Vagina (tissue), 2 donors: Measurements from ENCODE around the gene ZNF598.

Experiments
- CTCF ChIP-seq, 3 experiments: fragments of 450-650 bp in 2 of 3; fragments of 200-600 bp in 1 of 3; sonication (generic) in 1 of 3; IDR thresholded peaks; one replicate each; pipeline ENCODE4 v1.5.1; 2017 to 2019; ENCODE audit warnings: antibody characterized with exemption in 3 of 3, mild to moderate bottlenecking in 2 of 3, moderate library complexity in 2 of 3
- POLR2AphosphoS5 ChIP-seq, 2 donors: sonication (generic); formaldehyde crosslinking; IDR thresholded peaks; one replicate each; pipeline ENCODE4 v1.9.0; 2017; ENCODE audit warnings: antibody characterized with exemption in 2 of 2, mild to moderate bottlenecking in 2 of 2, low read depth in 1 of 2; ENCODE audit not compliant: insufficient read depth in 1 of 2

GRCh38 chr16:2002406-2003230, 7.0 kb downstream of the ZNF598 start:
- TF ChIP-seq POLR2AphosphoS5 (IDR thresholded peaks at IDR 0.05; ENCODE audit: insufficient read depth in 1 of 2, low read depth in 1 of 2) (no peak), CTCF (IDR thresholded peaks at IDR 0.05) (no peak)
